Measurements from ENCODE around the gene HECW1.
A peak's percentile ranks its signal among the peaks of the same experiment; 100 is the strongest.
"Not testable (repeated sequence)": the region's sequence is repeated elsewhere in the genome, so short reads cannot be mapped to it uniquely, and the experiment has no call there.

The HECW1 gene

GRCh38 chr7:43307522-43307921, 195.1 kb downstream of the HECW1 start:
- no peak for DNase-seq (ENCODE audit: low read depth, low spot score)

GRCh38 chr7:43308913-43309705, 196.7 kb downstream of the HECW1 start:
- DNase-seq (ENCODE audit: low read depth, low spot score), result no peak

GRCh38 chr7:43309706-43310022, 197.2 kb downstream of the HECW1 start:
- no peak for DNase-seq (ENCODE audit: low read depth, low spot score)

GRCh38 chr7:43311052-43311451, 198.6 kb downstream of the HECW1 start:
- no peak for DNase-seq (ENCODE audit: low read depth, low spot score)

GRCh38 chr7:43311694-43312093, 199.2 kb downstream of the HECW1 start:
- DNase-seq (ENCODE audit: low read depth, low spot score), result no peak

GRCh38 chr7:43313628-43314378, 201.4 kb downstream of the HECW1 start:
- DNase-seq (ENCODE audit: low read depth, low spot score), result no peak

- DNase-seq (ENCODE audit: low read depth, low spot score), result no peak
Measured at GRCh38 chr7:43314379-43315158, 202.1 kb downstream of the HECW1 start.

- no peak for DNase-seq (ENCODE audit: low read depth, low spot score)
Measured at GRCh38 chr7:43317075-43317474, 204.6 kb downstream of the HECW1 start.

- DNase-seq (ENCODE audit: low read depth, low spot score), result no peak
Measured at GRCh38 chr7:43318188-43318770, 205.8 kb downstream of the HECW1 start.

GRCh38 chr7:43325595-43325994, 213.1 kb downstream of the HECW1 start:
- DNase-seq (ENCODE audit: low read depth, low spot score), result no peak

- no peak for DNase-seq (ENCODE audit: low read depth, low spot score)
Measured at GRCh38 chr7:43328336-43328735, 215.9 kb downstream of the HECW1 start.

GRCh38 chr7:43328785-43329380, 216.4 kb downstream of the HECW1 start:
- no peak for DNase-seq (ENCODE audit: low read depth, low spot score)

GRCh38 chr7:43332193-43332796, 219.8 kb downstream of the HECW1 start:
- DNase-seq (ENCODE audit: low read depth, low spot score), result no peak

GRCh38 chr7:43337191-43337590, 224.7 kb downstream of the HECW1 start:
- no peak for DNase-seq (ENCODE audit: low read depth, low spot score)

- no peak for DNase-seq (ENCODE audit: low read depth, low spot score)
Measured at GRCh38 chr7:43337811-43338210, 225.4 kb downstream of the HECW1 start.

- DNase-seq (ENCODE audit: low read depth, low spot score), result no peak
Measured at GRCh38 chr7:43341132-43341531, 228.7 kb downstream of the HECW1 start.

- DNase-seq (ENCODE audit: low read depth, low spot score), result not testable (repeated sequence)
Measured at GRCh38 chr7:43343417-43343816, 231.0 kb downstream of the HECW1 start.

GRCh38 chr7:43345696-43346095, 233.2 kb downstream of the HECW1 start:
- not testable (repeated sequence) for DNase-seq (ENCODE audit: low read depth, low spot score)

GRCh38 chr7:43351683-43352082, 239.2 kb downstream of the HECW1 start:
- no peak for DNase-seq (ENCODE audit: low read depth, low spot score)

- no peak for DNase-seq (ENCODE audit: low read depth, low spot score)
Measured at GRCh38 chr7:43353902-43354301, 241.5 kb downstream of the HECW1 start.

GRCh38 chr7:43362652-43363034, 250.2 kb downstream of the HECW1 start:
- DNase-seq (ENCODE audit: low read depth, low spot score), result peak; percentile 19
